ENCODE measurements around the gene NR2C2.

DNA sequence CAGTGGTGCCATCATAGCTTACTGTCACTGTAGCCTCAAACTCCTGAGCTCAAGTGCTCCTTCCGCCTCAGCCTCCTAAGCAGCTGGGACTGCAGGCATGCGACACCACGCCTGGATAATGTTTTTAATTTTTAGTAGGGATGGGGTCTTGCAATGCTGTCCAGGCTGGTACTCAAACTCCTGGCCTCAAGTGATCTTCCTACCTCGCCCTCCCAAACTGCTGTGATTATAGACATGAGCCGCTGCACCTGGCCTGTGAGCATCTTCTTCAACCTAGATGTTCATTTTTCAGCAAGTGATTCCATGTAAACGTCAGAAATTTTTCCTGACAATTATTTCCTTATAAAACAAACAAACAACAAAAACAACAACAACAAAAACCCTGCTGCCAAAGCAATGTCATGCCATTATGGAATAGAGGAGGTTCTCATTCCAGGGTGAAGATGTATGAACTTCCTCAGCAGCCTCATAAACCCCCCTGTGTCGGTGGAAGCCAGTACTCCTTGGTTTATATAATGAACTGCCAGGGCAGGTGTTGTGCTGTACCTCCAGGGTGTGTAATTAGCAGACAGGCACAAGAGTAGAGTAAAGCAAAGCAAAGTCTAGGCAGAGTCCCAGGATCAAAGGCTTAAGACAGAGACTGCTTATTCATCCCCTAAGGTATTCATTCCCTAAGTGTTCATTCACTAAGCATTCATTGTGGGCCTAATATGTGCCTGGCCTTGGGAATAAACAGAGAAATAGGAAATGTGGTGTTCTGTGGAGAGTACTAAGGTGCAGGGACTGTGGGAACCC is 44.6 kb downstream of the NR2C2 start:
- TF ChIP-seq GABPA (IDR thresholded peaks at IDR 0.05 in 1 of 2, conservative IDR thresholded peaks at IDR 0.05 in 1 of 2) = no peak
- TF ChIP-seq, protein P1, sequence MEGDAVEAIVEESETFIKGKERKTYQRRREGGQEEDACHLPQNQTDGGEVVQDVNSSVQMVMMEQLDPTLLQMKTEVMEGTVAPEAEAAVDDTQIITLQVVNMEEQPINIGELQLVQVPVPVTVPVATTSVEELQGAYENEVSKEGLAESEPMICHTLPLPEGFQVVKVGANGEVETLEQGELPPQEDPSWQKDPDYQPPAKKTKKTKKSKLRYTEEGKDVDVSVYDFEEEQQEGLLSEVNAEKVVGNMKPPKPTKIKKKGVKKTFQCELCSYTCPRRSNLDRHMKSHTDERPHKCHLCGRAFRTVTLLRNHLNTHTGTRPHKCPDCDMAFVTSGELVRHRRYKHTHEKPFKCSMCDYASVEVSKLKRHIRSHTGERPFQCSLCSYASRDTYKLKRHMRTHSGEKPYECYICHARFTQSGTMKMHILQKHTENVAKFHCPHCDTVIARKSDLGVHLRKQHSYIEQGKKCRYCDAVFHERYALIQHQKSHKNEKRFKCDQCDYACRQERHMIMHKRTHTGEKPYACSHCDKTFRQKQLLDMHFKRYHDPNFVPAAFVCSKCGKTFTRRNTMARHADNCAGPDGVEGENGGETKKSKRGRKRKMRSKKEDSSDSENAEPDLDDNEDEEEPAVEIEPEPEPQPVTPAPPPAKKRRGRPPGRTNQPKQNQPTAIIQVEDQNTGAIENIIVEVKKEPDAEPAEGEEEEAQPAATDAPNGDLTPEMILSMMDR (IDR thresholded peaks at IDR 0.05; ENCODE audit: low read depth, low read length, missing input control) = no peak
- TF ChIP-seq, protein P2, sequence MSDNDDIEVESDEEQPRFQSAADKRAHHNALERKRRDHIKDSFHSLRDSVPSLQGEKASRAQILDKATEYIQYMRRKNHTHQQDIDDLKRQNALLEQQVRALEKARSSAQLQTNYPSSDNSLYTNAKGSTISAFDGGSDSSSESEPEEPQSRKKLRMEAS (IDR thresholded peaks at IDR 0.05) = no peak
- TF ChIP-seq TAF1 (conservative IDR thresholded peaks at IDR 0.05) = no peak
- TF ChIP-seq SP1 (IDR thresholded peaks at IDR 0.05) = no peak
- no peak for TF ChIP-seq RXRA (IDR thresholded peaks at IDR 0.05)
- no peak for TF ChIP-seq YY1 (IDR thresholded peaks at IDR 0.05)
- TF ChIP-seq RAD21 (IDR thresholded peaks at IDR 0.05) = no peak
- TF ChIP-seq EGR1 (IDR thresholded peaks at IDR 0.05; ENCODE audit: low read depth in 2 of 2) = no peak
